ENCODE results near the gene MAML2. TPM values are rescaled to one million over a fixed set of nuclear protein-coding genes. Genes with fewer than 3 reads are reported as not detected.

The MAML2 gene
- total RNA-seq, 4 donors from 2014 or later = 20.0 to 33.7 (median 23.2) TPM

- H3K36me3 ChIP-seq = no peaks in the 10 kb centered on the region
- H3K4me1 ChIP-seq = no peaks in the 10 kb centered on the region
- TF ChIP-seq EP300 (IDR thresholded peaks at IDR 0.05) = no peak
- no peak for TF ChIP-seq POLR2A (IDR thresholded peaks at IDR 0.05; ENCODE audit: low read depth)
- TF ChIP-seq POLR2AphosphoS5 (IDR thresholded peaks at IDR 0.05) = no peak
- TF ChIP-seq CTCF (IDR thresholded peaks at IDR 0.05) = no peak
- H3K27ac ChIP-seq (replicated peaks in 1 of 4) = no peak overlapping the region
- H3K4me3 ChIP-seq = no peak overlapping the region
- H3K9me3 ChIP-seq = no peaks in the 10 kb centered on the region
- DNase-seq (ENCODE audit: extremely low spot score) = no peak
- H3K27me3 ChIP-seq = no peaks in the 10 kb centered on the region
- intact Hi-C loops (cut with DNase I) = no loop called here
- 100% methylated on average over 1 of the region's 1 CpG for WGBS
Measured at GRCh38 chr11:95964281-95964680, 378.7 kb downstream of the MAML2 start.

- no peak overlapping the region for H3K27ac ChIP-seq (replicated peaks in 1 of 4)
- DNase-seq (ENCODE audit: extremely low spot score) = no peak
- 72% methylated on average over 1 of the region's 1 CpG for WGBS
- no peaks in the 10 kb centered on the region for H3K4me1 ChIP-seq
- H3K27me3 ChIP-seq = no peaks in the 10 kb centered on the region
- H3K4me3 ChIP-seq = no peak overlapping the region
- no peak for TF ChIP-seq POLR2AphosphoS5 (IDR thresholded peaks at IDR 0.05)
- no peak for TF ChIP-seq CTCF (IDR thresholded peaks at IDR 0.05)
- no peak for TF ChIP-seq EP300 (IDR thresholded peaks at IDR 0.05)
- no peak for TF ChIP-seq POLR2A (IDR thresholded peaks at IDR 0.05; ENCODE audit: low read depth)
- intact Hi-C loops (cut with DNase I) = no loop called here
- H3K9me3 ChIP-seq = no peaks in the 10 kb centered on the region
- H3K36me3 ChIP-seq = no peaks in the 10 kb centered on the region
Measured at GRCh38 chr11:95961758-95962157, 381.2 kb downstream of the MAML2 start.

- Histone ChIP-seq H3K27ac (replicated peaks in 1 of 4) (no peak overlapping the region), H3K9me3 (no peaks in the 10 kb centered on the region), H3K27me3 (no peaks in the 10 kb centered on the region), H3K4me1 (no peaks in the 10 kb centered on the region), H3K36me3 (no peaks in the 10 kb centered on the region), H3K4me3 (no peak overlapping the region)
- intact Hi-C loops (cut with DNase I) = no loop called here
- TF ChIP-seq EP300 (IDR thresholded peaks at IDR 0.05) = no peak
- TF ChIP-seq POLR2AphosphoS5 (IDR thresholded peaks at IDR 0.05) = no peak
- TF ChIP-seq CTCF (IDR thresholded peaks at IDR 0.05) = no peak
- TF ChIP-seq POLR2A (IDR thresholded peaks at IDR 0.05; ENCODE audit: low read depth) = no peak
- no peak for DNase-seq (ENCODE audit: extremely low spot score)
Measured at GRCh38 chr11:95950905-95951304, 392.1 kb downstream of the MAML2 start.

- Histone ChIP-seq H3K27ac (replicated peaks in 1 of 4) (no peak overlapping the region), H3K36me3 (no peaks in the 10 kb centered on the region), H3K9me3 (peaks cover 0 to 6% (median 0%) of the 10 kb centered on the region in 4 donors), H3K4me1 (no peaks in the 10 kb centered on the region), H3K27me3 (no peaks in the 10 kb centered on the region), H3K4me3 (no peak overlapping the region)
- WGBS = 100% methylated on average over 3 of the region's 3 CpGs
- intact Hi-C loops (cut with DNase I) = no loop called here
- TF ChIP-seq POLR2A (IDR thresholded peaks at IDR 0.05; ENCODE audit: low read depth) = no peak
- no peak for TF ChIP-seq EP300 (IDR thresholded peaks at IDR 0.05)
- no peak for TF ChIP-seq POLR2AphosphoS5 (IDR thresholded peaks at IDR 0.05)
- TF ChIP-seq CTCF (IDR thresholded peaks at IDR 0.05) = no peak
- DNase-seq (ENCODE audit: extremely low spot score) = no peak
Measured at GRCh38 chr11:95948637-95949036, 394.4 kb downstream of the MAML2 start.

- no peak overlapping the region for H3K27ac ChIP-seq (replicated peaks in 1 of 4)
Measured at GRCh38 chr11:95944623-95945022, 398.4 kb downstream of the MAML2 start.

More at GRCh38 chr11:95944623-95945022, 398.4 kb downstream of the MAML2 start:
- 84% methylated on average over 4 of the region's 4 CpGs for WGBS
- no peaks in the 10 kb centered on the region for H3K36me3 ChIP-seq
- H3K4me3 ChIP-seq = no peak overlapping the region
- intact Hi-C loops (cut with DNase I) = no loop called here
- no peak for TF ChIP-seq POLR2AphosphoS5 (IDR thresholded peaks at IDR 0.05)
- TF ChIP-seq EP300 (IDR thresholded peaks at IDR 0.05) = no peak
- TF ChIP-seq POLR2A (IDR thresholded peaks at IDR 0.05; ENCODE audit: low read depth) = no peak
- no peak for TF ChIP-seq CTCF (IDR thresholded peaks at IDR 0.05)
- no peaks in the 10 kb centered on the region for H3K4me1 ChIP-seq
- no peak for DNase-seq (ENCODE audit: extremely low spot score)
- H3K9me3 ChIP-seq = peaks cover 0 to 6% (median 0%) of the 10 kb centered on the region in 4 donors
- no peaks in the 10 kb centered on the region for H3K27me3 ChIP-seq

All from esophagus muscularis mucosa (tissue), 4 donors.